SK-N-SH treated with all-trans-retinoic acid at 6 μM for 48 hours (cell line): ENCODE results near the gene MYO16.

Experiments used
- BACH2 ChIP-seq: fragments of 250-450 bp; sonication (Bioruptor Pico); IDR thresholded peaks from 2 replicates; pipeline ENCODE4 v1.9.0; 2021; ENCODE audit warnings: mild to moderate bottlenecking, borderline replicate concordance
- CSDC2 ChIP-seq: fragments of 250-450 bp; sonication (Bioruptor Pico); IDR thresholded peaks from 2 replicates; pipeline ENCODE4 v1.5.0; 2020; ENCODE audit warnings: mild to moderate bottlenecking, moderate library complexity
- ESRRG ChIP-seq: fragments of 250-450 bp; sonication (Bioruptor Pico); IDR thresholded peaks from 2 replicates; pipeline ENCODE4 v1.6.1; 2021; ENCODE audit warnings: mild to moderate bottlenecking
- GLIS3 ChIP-seq: fragments of 250-450 bp; sonication (Bioruptor Pico); IDR thresholded peaks from 2 replicates; pipeline ENCODE4 v1.5.0; 2020; ENCODE audit warnings: mild to moderate bottlenecking, moderate library complexity
- PATZ1 ChIP-seq: fragments of 250-450 bp; sonication (Bioruptor Pico); IDR thresholded peaks from 2 replicates; pipeline ENCODE4 v1.8.0; 2020; ENCODE audit warnings: mild to moderate bottlenecking, moderate library complexity, borderline replicate concordance
- ZC3H10 ChIP-seq: fragments of 250-450 bp; sonication (Bioruptor Pico); IDR thresholded peaks from 2 replicates; pipeline ENCODE4 v1.5.1; 2021; ENCODE audit warnings: mild to moderate bottlenecking, moderate library complexity
- ZFP3 ChIP-seq: fragments of 250-450 bp; sonication (Bioruptor Pico); IDR thresholded peaks from 2 replicates; pipeline ENCODE4 v1.5.0; 2020; ENCODE audit warnings: mild to moderate bottlenecking, moderate library complexity
- ZNF70 ChIP-seq: fragments of 450-650 bp; formaldehyde crosslinking; IDR thresholded peaks from 2 replicates; pipeline ENCODE4 v1.5.0; 2020; ENCODE audit warnings: mild to moderate bottlenecking, moderate library complexity

GRCh38 chr13:108835083-108835482 lies 205.7 kb downstream of the MYO16 start:
- no peak for TF ChIP-seq GLIS3 (CRISPR knock-in tag)
- no peak for TF ChIP-seq ZFP3 (CRISPR knock-in tag)
- TF ChIP-seq ZC3H10 (CRISPR knock-in tag): no peak
- no peak for TF ChIP-seq CSDC2 (CRISPR knock-in tag)
- no peak for TF ChIP-seq ZNF70 (CRISPR knock-in tag)
- no peak for TF ChIP-seq ESRRG (CRISPR knock-in tag)
- no peak for TF ChIP-seq BACH2 (CRISPR knock-in tag)
- no peak for TF ChIP-seq PATZ1 (CRISPR knock-in tag)
